ENCODE results near the gene SPSB2. TPM values are rescaled to one million over a fixed set of nuclear protein-coding genes. Genes with fewer than 3 reads are reported as not detected.

SPSB2 gene
- total and polyA plus RNA-seq, 9 of the 15 experiments (the other 6 are each of a cell fraction or from before 2014, with no cell fraction given) = 0.10 to 10.6 (median 1.9) TPM

GRCh38 chr12:6914246-6914946 is 41.3 kb upstream of the SPSB2 start, which contains the start of gene ENO2 (continued):
- TF ChIP-seq ZFP36 (IDR thresholded peaks at IDR 0.05; ENCODE audit: low read depth, low read length, partially characterized antibody) (no peak), RREB1 (CRISPR knock-in tag; IDR thresholded peaks at IDR 0.05) (no peak), USF1 (CRISPR knock-in tag; IDR thresholded peaks at IDR 0.05) (peak; percentile 61), CREB3 (tag; conservative IDR thresholded peaks at IDR 0.05; ENCODE audit: low read depth) (no peak), FOS (IDR thresholded peaks at IDR 0.05; ENCODE audit: extremely low read depth, insufficient read length) (no peak), CHCHD3 (CRISPR knock-in tag; IDR thresholded peaks at IDR 0.05) (no peak), HCFC1 (IDR thresholded peaks at IDR 0.05; ENCODE audit: low read depth, low read length) (no peak), ZBTB1 (CRISPR knock-in tag; IDR thresholded peaks at IDR 0.05; ENCODE audit: borderline replicate concordance, low read depth) (peak; percentile 75; the same call in 1 of the 2 replicates), ZNF699 (CRISPR knock-in tag; IDR thresholded peaks at IDR 0.05; ENCODE audit: insufficient replicate concordance) (no peak), GABPB1 (CRISPR knock-in tag; IDR thresholded peaks at IDR 0.05) (0 out of 2 replicates have a peak, but pooled peaks have one; percentile 26), HIVEP1 (CRISPR knock-in tag; IDR thresholded peaks at IDR 0.05) (no peak), ZBTB33 (CRISPR knock-in tag; IDR thresholded peaks at IDR 0.05) (peak; percentile 68), EP300 (IDR thresholded peaks at IDR 0.05; ENCODE audit: low read length) (no peak), SAP30 (IDR thresholded peaks at IDR 0.05; ENCODE audit: borderline replicate concordance, insufficient read depth, low read depth, low read length, poor library complexity, severe bottlenecking) (peak; percentile 19), SLC30A9 (CRISPR knock-in tag; IDR thresholded peaks at IDR 0.05) (no peak)

All from K562 (cell line).